Colonic mucosa (tissue), 4 donors: ENCODE data around the gene PUS10. TPM values are rescaled to one million over a fixed set of nuclear protein-coding genes. Genes with fewer than 3 reads are reported as not detected.

Experiments
- DNase-seq: peaks from one replicate; pipeline ENCODE4 v3.0.0-alpha.2; 2020
- H3K27ac ChIP-seq: fragments of 200-600 bp; one replicate; pipeline ENCODE4 v1.8.0; 2021
- H3K27me3 ChIP-seq: fragments of 200-600 bp; one replicate; pipeline ENCODE4 v1.8.0; 2021
- H3K36me3 ChIP-seq: fragments of 200-600 bp; one replicate; pipeline ENCODE4 v1.8.0; 2021
- H3K4me1 ChIP-seq: fragments of 200-600 bp; one replicate; pipeline ENCODE4 v1.8.0; 2021; ENCODE audit warnings: mild to moderate bottlenecking
- H3K4me3 ChIP-seq: fragments of 200-600 bp; one replicate; pipeline ENCODE4 v1.8.0; 2021
- H3K9ac ChIP-seq, 2 donors: one replicate each; pipeline ENCODE4 v1.7.0; 2013; ENCODE audit warnings: control low read depth in 2 of 2, low read depth in 2 of 2, low read length in 2 of 2
- H3K9me3 ChIP-seq: fragments of 200-600 bp; one replicate; pipeline ENCODE4 v1.8.0; 2021
- CTCF ChIP-seq: fragments of 200-600 bp; IDR thresholded peaks from one replicate; pipeline ENCODE4 v1.8.0; 2022; ENCODE audit warnings: antibody characterized with exemption, mild to moderate bottlenecking
- intact Hi-C: fragments of 100-400 bp; cut with DNase I; formaldehyde crosslinking; loops from one replicate; pipeline ENCODE4 v1.14.1; 2022
- total RNA-seq, 2 donors: library from RNA; stranded (reverse); fragmentation: NEBNext Ultra II Directional in 1 of 2; extraction: Animal tissue kit (Norgen Biotek cat#: 25700) in 1 of 2; gene quantifications; one replicate each; pipeline ENCODE4 v1.2.1, GENCODE V29; 2021
- donor health status: healthy.
- donor health status: DM: no; HTN: no; CAD: no.
- donor health status: DM: no; HTN: no; CAD: no.

The PUS10 gene
- total RNA-seq, 2 donors from 2014 or later = 6.7 to 6.9 TPM

DNA sequence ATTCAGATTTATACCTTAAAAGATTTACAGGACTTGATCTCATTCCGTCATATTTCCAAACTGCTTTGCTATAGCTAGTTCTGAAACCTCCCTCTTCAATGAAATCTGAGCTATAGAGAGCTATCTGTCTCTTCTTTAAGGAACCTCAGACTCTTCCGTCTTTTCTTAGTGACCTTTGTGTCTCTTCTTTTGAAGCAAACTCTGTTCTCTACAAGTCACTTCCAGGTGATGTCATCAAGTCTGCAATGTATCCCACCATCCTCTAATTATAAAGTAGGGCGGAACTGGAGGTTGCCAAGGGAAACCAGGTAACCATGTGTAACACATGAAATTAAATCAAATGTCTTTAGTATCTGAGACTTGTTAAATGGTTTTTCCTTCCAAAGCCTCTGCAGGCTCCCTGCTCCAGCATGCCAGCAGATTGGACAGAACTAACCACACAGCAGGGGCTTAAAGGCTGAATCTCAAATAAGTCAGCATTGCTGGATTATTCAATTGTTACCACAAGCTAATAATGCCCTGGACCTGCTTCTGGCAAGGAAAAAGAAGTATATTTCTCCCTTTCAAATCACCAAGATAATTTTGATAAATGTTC, 41.7 kb downstream of the PUS10 start:
- H3K4me3 ChIP-seq = no peak overlapping the region
- TF ChIP-seq CTCF = no peak
- H3K9me3 ChIP-seq = no peaks in the 10 kb centered on the region
- H3K27me3 ChIP-seq = no peaks in the 10 kb centered on the region
- H3K4me1 ChIP-seq = no peaks in the 10 kb centered on the region
- no peak overlapping the region for H3K9ac ChIP-seq
- H3K36me3 ChIP-seq = no peaks in the 10 kb centered on the region
- H3K27ac ChIP-seq = no peak overlapping the region
- intact Hi-C loops = no loop called here
- no peak for DNase-seq

DNA sequence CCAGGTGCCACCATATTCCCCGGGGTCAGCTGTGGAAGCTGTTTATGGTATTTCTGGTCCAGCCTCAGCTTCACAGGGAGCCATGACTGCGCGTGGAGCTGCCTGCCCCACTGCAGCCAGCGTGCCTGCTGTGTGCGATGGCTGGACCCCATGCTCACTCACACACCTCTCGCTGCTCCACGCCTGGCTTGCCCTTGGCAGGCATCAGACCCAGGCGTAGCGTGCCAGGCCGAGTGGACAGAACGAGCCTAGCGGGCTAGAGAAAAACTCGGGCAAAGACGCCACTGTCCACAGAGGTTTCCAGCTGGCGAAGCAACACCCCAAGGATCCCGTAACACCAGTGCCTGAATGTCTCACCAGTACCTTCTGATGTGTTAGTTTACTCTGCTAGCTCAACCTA, 43.4 kb downstream of the PUS10 start:
- no peak overlapping the region for H3K9ac ChIP-seq
- no peak for TF ChIP-seq CTCF
- no peaks in the 10 kb centered on the region for H3K36me3 ChIP-seq
- H3K27me3 ChIP-seq = no peaks in the 10 kb centered on the region
- intact Hi-C loops = no loop called here
- H3K4me3 ChIP-seq = no peak overlapping the region
- no peak for DNase-seq
- no peaks in the 10 kb centered on the region for H3K9me3 ChIP-seq
- H3K27ac ChIP-seq = no peak overlapping the region
- no peaks in the 10 kb centered on the region for H3K4me1 ChIP-seq

- TF ChIP-seq CTCF = no peak
- Histone ChIP-seq H3K9ac (no peak overlapping the region), H3K4me1 (no peaks in the 10 kb centered on the region), H3K36me3 (no peaks in the 10 kb centered on the region), H3K27ac (no peak overlapping the region), H3K27me3 (no peaks in the 10 kb centered on the region), H3K9me3 (no peaks in the 10 kb centered on the region), H3K4me3 (no peak overlapping the region)
- no peak for DNase-seq
- intact Hi-C loops = no loop called here
These were observed 44.4 kb downstream of the PUS10 start for GRCh38 chr2:60973705-60974104.

DNA sequence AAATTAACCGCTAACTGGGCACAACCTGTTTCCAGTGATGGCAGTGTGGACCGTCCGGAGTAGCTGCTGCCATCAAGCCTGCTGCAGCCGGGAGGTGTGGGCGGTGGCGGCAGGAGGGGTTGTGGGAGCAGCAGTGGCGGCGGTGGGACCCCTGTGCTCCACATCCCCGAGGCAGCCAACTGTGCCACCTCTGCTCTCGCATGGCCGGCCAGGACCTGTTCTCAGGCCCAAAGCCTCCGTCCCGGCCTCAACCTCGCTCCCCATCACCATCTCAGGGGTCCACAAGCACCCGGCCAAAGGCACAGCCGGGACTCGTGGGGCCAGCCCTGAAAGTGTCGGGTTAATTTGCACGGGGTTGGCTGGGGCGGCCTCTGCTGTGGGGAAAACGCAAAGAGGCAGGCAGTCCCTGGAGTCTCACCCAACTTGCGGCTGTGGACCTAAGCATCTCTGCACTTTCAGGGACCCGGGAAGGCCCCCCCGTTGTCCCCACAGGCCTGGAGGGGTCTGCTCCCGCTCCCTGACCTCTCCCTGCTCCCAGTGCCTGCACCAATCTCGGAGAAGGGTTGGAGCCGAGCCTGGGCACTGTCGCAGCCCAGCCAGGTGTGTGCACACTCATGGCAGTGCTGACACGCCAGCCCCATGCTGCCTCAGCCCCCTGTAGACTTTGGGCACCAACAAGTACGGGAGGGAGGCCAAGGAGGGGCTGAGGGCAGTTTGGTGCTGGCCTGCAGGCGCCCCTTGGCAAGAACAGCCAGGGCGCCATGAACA, 45.0 kb downstream of the PUS10 start:
- Histone ChIP-seq H3K27ac (no peak overlapping the region), H3K9ac (no peak overlapping the region), H3K27me3 (no peaks in the 10 kb centered on the region), H3K4me3 (no peak overlapping the region), H3K36me3 (no peaks in the 10 kb centered on the region), H3K9me3 (no peaks in the 10 kb centered on the region), H3K4me1 (no peaks in the 10 kb centered on the region)
- DNase-seq = no peak
- TF ChIP-seq CTCF = no peak
- intact Hi-C loops = no loop called here

GRCh38 chr2:60966507-60967405, 51.3 kb downstream of the PUS10 start:
- H3K27ac ChIP-seq = no peak overlapping the region
- H3K9me3 ChIP-seq = no peaks in the 10 kb centered on the region
- no peaks in the 10 kb centered on the region for H3K4me1 ChIP-seq
- no peak for DNase-seq
- intact Hi-C loops = no loop called here
- no peak overlapping the region for H3K9ac ChIP-seq
- no peak overlapping the region for H3K4me3 ChIP-seq
- no peak for TF ChIP-seq CTCF
- H3K36me3 ChIP-seq = no peaks in the 10 kb centered on the region
- no peaks in the 10 kb centered on the region for H3K27me3 ChIP-seq
